ENCODE measurements around the gene GYS1.
A peak's percentile ranks its signal among the peaks of the same experiment; 100 is the strongest.

DNA sequence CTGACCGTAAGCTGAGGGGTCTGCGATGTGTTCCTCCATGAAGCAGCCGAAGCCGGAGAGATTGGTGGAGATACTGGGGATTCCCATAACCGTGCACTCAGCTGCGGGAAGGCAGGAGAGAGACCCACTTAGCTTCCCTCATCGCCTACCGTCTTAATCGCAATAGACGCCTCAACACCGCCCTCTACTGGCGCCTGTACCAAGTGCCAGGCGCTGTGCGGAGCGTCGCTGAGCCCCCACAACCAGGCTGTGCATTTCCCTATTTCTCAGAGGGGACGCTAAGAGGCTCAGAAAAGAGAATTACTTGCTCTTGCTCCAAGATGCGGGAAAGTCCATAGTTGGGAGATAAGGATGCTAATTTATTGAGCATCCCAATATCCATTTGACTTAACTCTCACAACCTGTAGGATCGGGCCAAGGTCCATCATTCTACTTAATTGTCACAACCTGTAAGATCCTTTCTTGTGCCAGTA lies 22.1 kb downstream of the GYS1 start:
- TF ChIP-seq, protein P1, sequence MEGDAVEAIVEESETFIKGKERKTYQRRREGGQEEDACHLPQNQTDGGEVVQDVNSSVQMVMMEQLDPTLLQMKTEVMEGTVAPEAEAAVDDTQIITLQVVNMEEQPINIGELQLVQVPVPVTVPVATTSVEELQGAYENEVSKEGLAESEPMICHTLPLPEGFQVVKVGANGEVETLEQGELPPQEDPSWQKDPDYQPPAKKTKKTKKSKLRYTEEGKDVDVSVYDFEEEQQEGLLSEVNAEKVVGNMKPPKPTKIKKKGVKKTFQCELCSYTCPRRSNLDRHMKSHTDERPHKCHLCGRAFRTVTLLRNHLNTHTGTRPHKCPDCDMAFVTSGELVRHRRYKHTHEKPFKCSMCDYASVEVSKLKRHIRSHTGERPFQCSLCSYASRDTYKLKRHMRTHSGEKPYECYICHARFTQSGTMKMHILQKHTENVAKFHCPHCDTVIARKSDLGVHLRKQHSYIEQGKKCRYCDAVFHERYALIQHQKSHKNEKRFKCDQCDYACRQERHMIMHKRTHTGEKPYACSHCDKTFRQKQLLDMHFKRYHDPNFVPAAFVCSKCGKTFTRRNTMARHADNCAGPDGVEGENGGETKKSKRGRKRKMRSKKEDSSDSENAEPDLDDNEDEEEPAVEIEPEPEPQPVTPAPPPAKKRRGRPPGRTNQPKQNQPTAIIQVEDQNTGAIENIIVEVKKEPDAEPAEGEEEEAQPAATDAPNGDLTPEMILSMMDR (IDR thresholded peaks at IDR 0.05; ENCODE audit: low read depth, low read length) = peak; percentile 99
- TF ChIP-seq EZH2phosphoT487 (IDR thresholded peaks at IDR 0.05; ENCODE audit: low read depth) = no peak
